T47D (cell line): ENCODE measurements around the gene ASTN2.

Experiments
- DNase-seq, 2 experiments: peaks; one replicate each; pipeline versions ENCODE4 v3.0.0 to v3.0.0-alpha.2; 2011 to 2012; ENCODE audit warnings: low read depth in 1 of 2, low spot score in 1 of 2
- JUND ChIP-seq: IDR thresholded peaks from 2 replicates; pipeline ENCODE4 v1.6.1; 2012; ENCODE audit warnings: low read depth
- in situ Hi-C: cut with HindIII; loops from 2 replicates; pipeline ENCODE4 v1.10.0; 2016; ENCODE audit warnings: low sequenced_read_pairs, low pct_unique_long_range_greater_than_20kb

Gene ASTN2

DNA sequence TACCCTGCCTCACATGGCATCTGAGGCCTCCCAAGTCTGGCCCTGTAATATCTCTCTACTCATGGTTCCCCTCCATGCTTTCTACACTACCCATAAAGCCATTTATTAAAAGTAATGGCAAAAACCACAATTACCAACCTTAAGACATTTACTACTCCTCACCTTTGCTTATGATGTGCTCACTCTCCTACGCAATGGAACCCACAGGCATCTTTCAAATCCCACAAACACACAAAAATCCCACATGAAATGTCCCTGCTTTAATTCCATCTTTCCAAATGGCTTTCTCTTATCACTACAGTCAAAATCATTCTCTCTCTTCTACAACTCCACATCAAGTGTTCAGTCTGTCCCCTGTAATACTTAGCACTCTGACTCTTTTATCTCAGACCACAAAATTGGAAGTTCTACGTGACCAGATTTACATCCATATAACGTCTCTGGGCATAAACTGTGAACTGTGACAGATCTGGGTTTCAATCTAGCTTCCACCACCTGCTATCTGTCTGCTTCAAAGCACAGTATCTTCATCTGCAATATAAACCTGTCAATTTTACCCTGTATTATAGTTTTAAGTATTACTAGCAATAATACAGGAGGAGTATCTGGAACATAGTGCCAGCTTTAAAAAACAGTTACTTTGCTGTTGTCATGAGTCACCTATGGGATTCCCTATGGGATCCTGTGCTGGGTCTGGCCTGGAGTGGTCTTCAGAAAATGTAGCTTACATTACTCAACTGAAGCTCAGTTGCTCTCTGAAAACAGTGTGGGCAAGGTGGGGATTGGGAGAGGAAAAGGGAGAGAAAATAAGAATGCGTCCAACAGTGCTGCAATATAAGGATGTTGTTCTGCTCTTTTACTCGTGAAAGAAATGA is 864.8 kb downstream of the ASTN2 start:
- no peak for TF ChIP-seq JUND
- in situ Hi-C loops: no loop called here
- no peak for DNase-seq

DNA sequence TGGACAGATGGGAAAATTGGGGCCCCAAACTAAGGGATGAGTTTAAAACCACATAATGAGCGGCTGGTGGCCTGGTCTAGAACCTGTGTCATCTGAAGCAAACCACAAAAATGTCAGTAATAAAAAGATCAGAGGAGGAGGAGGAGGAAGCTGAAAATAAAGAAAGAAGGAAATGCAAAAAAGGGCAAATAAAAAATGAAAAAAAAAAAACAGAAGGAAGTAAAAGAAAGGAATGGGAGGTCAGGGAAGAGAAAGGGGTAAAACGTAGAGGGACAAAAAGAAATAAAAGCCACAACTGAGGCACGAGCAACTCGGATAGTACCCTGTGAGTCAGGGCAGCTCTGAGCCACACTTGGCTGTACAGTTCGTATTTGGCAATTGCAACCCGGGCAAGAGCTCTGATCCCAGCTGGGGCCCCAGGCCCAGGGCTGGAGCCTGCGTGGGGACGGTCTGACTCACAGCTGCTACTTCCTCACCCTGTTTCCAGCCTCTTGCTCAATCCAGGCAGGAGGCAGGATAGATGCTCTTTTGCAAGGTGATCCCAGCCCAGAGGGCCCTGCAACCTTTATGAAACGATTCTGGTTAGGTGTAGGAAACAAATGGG is 865.7 kb downstream of the ASTN2 start:
- in situ Hi-C loops: no loop called here
- TF ChIP-seq JUND: no peak
- no peak for DNase-seq

DNA sequence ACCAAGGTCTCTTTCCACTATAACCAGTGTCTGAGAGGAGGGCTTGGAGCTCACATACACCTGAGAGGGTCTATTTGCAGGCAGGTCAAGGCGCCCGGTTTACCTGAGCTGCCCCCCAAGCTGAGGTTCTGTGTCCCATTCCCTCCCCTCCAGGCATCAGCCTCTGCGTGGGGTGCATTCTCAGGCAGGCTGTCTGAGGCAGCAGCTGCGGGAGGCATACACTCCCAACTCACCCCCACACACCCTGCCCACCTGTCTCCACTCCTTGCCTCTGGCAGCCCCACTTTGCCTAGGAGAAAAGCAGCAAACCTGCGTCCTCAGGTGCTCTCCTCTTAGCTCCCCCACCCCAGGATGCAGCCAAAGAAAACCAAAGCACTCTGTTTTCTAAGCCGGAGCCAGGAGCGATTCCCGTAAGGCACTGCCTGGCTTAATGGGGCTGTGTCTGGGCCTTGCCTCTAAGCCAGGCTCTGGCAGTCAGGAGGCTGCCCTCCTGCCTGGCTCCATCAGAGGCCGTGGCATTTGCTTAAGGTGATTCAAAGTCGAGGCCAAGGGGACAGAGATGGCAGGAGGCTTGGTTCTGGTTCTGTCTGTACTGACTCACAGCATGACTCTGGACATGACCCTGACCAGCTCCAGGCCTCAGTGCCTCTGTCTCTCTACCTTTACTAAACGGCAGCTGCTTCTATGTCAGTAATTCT is 867.0 kb downstream of the ASTN2 start:
- no peak for TF ChIP-seq JUND
- in situ Hi-C loops: no loop called here
- DNase-seq: no peak

DNA sequence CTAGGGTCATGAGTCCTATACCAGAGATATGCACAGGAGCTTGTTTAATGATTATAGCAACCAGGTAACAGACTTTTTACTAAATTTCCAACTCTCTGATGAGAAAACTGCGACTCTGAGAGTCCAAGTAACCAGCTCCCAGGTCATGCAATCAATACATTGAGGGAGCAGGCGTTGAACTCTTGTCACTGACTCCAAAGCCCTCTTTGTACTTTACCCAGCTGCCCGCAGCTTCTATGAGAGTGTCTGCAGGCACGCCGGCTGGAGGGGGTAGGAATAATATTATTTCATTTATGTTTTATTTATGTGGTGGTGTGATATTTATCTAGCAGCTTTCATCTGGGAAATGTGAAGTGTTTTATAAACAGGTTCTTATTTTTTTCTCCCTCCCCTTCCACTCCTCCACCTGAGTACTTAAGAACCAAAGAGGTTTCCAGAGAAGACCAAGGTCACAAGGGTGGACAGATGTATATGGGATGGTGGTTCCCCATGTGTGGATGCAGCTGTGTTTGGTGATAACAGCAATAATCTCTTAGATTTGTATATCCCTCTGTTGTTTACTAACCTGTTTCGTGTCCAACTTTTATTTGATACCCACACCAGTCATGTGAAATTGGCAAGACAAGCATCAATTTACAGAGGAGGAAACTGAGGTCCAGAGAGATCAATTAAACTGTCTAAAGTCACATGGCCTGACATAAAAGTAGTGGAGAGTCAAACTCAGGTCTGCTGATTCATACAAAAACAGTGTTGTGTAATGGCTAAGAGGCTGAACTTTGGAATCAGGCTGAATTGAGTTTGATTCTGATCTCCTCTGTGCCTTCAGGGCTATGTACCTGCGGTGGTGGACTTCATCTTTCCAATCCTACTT is 867.9 kb downstream of the ASTN2 start:
- no peak for TF ChIP-seq JUND
- in situ Hi-C loops: no loop called here
- no peak for DNase-seq

DNA sequence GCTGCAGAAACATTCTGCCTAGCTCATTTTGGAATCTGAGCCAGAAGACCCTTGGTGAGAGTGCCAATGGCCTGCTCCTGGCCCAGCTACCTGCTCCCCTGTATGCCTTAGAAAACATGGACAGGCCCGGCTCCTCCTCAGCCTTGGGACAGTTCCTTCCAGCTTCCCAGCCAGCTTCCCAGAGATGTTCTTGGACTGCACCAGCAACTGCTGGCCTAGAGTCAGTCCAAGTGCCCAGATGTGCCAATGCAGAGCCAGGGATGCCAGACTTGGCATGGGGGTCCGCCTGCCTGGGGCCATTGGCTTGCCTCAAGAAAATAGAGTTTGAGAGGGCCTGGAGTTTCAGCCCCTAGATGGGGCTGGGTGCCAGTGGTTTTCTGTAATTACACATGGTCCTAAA is 870.0 kb downstream of the ASTN2 start:
- in situ Hi-C loops: no loop called here
- no peak for DNase-seq
- no peak for TF ChIP-seq JUND

DNA sequence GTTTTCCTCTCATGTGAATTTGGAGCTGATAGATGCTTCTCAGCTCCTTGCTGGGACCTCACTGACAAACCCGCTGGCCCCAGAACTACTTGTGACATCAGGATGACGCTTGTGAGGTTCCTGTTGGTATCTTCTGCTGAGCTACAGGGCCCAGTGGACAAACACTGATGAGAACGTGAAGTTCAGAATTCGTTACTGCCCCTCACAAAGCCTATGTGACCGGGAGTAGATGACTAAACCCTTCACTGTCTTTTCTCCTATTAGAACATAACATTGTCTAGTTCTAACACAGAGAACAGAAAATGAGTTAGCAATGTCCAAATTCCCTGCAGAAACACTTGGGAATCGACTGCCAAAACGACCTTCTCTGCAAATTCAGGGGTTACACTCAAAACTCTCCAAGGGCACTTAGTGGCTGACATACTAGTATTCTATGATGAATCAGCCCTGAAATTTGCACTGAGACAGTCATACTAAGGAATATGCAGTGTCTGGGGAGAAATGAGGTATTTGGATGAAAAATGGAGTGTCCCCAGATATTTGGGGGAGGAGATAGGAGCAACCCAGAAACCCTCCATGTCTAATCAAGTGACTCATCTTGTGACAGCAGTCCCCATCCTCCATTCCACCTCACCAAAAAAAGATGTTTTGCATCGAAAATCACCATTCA is 871.0 kb downstream of the ASTN2 start:
- TF ChIP-seq JUND: no peak

DNA sequence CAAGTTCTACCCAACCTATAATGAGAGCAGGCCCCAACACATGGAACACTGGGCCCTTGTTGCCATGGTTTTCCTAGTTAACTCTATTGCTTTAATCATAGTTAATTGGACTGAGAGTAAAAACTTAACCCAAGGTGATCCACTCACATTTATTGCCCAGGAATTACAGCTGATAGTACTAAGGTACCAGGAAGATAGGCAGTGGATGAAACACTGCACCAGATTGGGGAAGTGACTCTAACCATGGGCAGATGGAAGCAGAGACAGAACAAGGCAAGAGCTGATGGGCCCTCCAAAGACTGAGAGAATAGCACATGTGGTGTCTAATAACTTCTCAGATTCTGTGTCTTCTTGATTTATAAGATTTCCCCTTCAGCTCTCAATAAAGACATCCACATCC is 873.5 kb downstream of the ASTN2 start:
- TF ChIP-seq JUND: no peak
- no peak for DNase-seq
- in situ Hi-C loops: no loop called here

More for the DNA sequence above, 871.0 kb downstream of the ASTN2 start:
- in situ Hi-C loops: no loop called here
- no peak for DNase-seq

DNA sequence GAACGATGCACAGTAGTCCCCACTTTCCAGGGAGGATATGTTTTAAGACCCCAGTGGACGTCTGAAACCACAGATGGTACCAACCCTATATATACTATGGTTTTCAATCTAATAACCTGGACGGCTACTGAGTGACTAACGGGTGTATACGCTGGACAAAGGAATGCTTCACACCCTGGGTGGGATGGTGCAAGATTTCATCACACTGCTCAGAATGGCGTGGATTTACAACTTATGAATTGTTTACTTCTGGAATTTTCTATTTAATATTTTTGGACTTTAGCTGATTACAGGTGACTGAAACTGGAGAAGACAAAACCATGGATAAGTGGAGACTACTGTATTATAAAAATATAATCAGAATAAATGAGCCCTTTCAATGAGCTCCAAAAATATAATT is 875.3 kb downstream of the ASTN2 start:
- in situ Hi-C loops: no loop called here
- TF ChIP-seq JUND: no peak
- no peak for DNase-seq

DNA sequence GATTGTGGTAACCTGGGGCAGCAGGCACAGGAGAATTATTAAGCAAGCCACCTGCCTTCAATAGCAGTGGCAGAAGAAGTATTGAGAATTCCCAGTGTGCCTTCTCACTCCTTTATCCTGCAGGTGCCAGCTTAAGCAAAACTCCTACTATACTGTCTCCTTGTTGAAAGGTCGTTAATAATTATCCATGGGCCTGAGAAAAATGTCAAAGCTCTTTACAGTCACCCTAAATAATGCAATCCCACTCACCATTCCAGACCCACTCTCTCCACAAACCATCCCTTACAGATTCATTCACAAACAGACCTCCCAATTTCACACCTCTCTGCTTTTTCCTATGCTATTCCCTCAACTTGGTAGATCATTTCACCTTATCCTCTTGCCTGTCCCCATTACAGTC is 889.2 kb downstream of the ASTN2 start:
- in situ Hi-C loops: no loop called here
- no peak for DNase-seq
- no peak for TF ChIP-seq JUND

DNA sequence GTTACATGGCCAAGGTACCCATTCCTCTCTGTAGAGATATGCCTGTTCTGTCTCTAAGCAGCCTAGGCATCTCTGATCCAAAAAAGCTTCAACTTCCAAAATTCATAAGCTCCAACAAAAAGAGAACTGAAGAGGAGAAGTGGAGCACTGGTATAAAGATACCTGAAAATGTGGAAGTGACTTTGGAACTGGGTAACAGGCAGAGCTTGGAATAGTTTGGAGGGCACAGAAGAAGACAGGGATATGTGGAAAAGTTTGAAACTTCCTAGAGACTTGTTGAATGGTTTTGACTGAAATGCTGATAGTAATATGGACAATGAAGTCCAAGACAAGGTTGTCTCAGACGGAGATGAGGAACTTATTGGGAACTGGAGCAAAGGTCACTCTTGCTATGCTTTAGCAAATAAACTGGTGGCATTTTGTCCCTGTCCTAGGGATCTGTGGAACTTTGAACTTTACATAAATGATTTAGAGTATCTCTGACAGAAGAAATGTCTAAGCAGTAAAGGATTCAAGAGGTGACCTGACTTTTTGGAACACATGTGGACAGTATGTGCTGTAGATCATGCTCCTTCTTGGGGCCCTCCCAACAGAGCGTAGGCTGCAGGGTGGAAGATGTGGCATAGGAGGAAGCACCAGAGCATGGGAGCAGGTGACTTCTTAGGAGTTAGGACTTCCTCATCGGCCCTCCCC is 889.9 kb downstream of the ASTN2 start:
- in situ Hi-C loops: no loop called here
- TF ChIP-seq JUND: no peak
- no peak for DNase-seq

DNA sequence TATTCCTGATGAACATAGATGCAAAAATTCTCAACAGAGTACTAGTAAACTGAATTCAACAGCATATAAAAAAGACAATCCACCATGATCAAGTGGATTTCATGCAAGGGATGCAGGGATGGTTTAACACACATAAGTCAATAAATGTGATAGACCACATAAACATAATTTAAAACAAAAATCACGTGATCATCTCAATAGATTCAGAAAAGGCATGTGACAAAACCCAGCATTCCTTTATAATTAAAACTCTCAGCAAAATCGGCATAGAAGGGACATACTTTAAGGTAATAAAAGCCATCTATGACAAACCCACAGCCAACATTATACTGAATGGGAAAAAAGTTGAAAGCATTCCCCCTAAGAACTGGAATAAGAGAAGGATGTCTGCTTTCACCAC is 894.6 kb downstream of the ASTN2 start:
- in situ Hi-C loops: no loop called here
- no peak for TF ChIP-seq JUND
- no peak for DNase-seq
